ENCODE data around the gene ZNF219. TPM values are rescaled to one million over a fixed set of nuclear protein-coding genes. Genes with fewer than 3 reads are reported as not detected.

ZNF219 gene
- total RNA-seq, 2 experiments from 2014 or later = 9.8 to 15.5 TPM

GRCh38 chr14:21097636-21098075, 799 bp downstream of the ZNF219 start:
- H3K9me3 ChIP-seq (ENCODE audit: low read length) = no peaks in the 10 kb centered on the region
- H3K36me3 ChIP-seq (ENCODE audit: insufficient read depth, low read length) = no peaks in the 10 kb centered on the region
- H3K27ac ChIP-seq (ENCODE audit: low read depth, low read length, poor library complexity, severe bottlenecking) = peak overlapping the region; percentile 12
- peak overlapping the region; percentile 61 for H3K4me3 ChIP-seq (ENCODE audit: low read depth, low read length, poor library complexity, severe bottlenecking)
- peaks cover 38% of the 10 kb centered on the region for H3K4me1 ChIP-seq (ENCODE audit: insufficient read depth, low read length, poor library complexity, severe bottlenecking)
- peak; percentile 37 for DNase-seq (ENCODE audit: low spot score)
- peak overlapping the region; percentile 69 for H3K4me2 ChIP-seq (ENCODE audit: low read length)
- H2AFZ ChIP-seq (ENCODE audit: low read length) = no peak overlapping the region; the same call in 1 of the 2 replicates
- TF ChIP-seq CTCF (conservative IDR thresholded peaks at IDR 0.05; ENCODE audit: low read length) = no peak
- TF ChIP-seq EZH2phosphoT487 (IDR thresholded peaks at IDR 0.05; ENCODE audit: borderline replicate concordance, low read depth, low read length) = no peak
- H3K79me2 ChIP-seq (ENCODE audit: insufficient read depth, low read depth, low read length) = no peaks in the 10 kb centered on the region
- POLR2A ChIA-PET = interaction anchor here (0.7 kb wide), 1 partner anchor 27 kb away, joined by 4 read pairs; the partner anchor contains the start of gene ARHGEF40
- BruUV-seq (replicated peaks) = no TSS peak
- no peaks in the 10 kb centered on the region for H3K9me2 ChIP-seq (ENCODE audit: insufficient read depth, low read length)
- no peaks in the 10 kb centered on the region; the same call in 1 of the 2 replicates for H4K20me1 ChIP-seq (ENCODE audit: insufficient read depth, low read length)
- intact Hi-C loops (cut with micrococcal nuclease; ENCODE audit: unreplicated experiment) = no loop called here
- CTCF ChIA-PET (ENCODE audit: unreplicated experiment) = interaction anchor here (0.6 to 1.5 kb wide), 3 partner anchors 30 to 127 kb away, joined by 3 to 4 read pairs (median 3); no protein-coding TSS in a partner anchor

- peaks cover 34% of the 10 kb centered on the region for H3K4me1 ChIP-seq (ENCODE audit: insufficient read depth, low read length, poor library complexity, severe bottlenecking)
- H3K79me2 ChIP-seq (ENCODE audit: insufficient read depth, low read depth, low read length) = no peaks in the 10 kb centered on the region
- intact Hi-C loops (cut with micrococcal nuclease; ENCODE audit: unreplicated experiment) = no loop called here
- no peaks in the 10 kb centered on the region for H3K9me2 ChIP-seq (ENCODE audit: insufficient read depth, low read length)
- DNase-seq (ENCODE audit: low spot score) = no peak
- H3K36me3 ChIP-seq (ENCODE audit: insufficient read depth, low read length) = no peaks in the 10 kb centered on the region
- no peaks in the 10 kb centered on the region for H3K9me3 ChIP-seq (ENCODE audit: low read length)
- BruUV-seq (replicated peaks) = no TSS peak
- peak overlapping the region; percentile 12 for H3K27ac ChIP-seq (ENCODE audit: low read depth, low read length, poor library complexity, severe bottlenecking)
- no peak for TF ChIP-seq EZH2phosphoT487 (IDR thresholded peaks at IDR 0.05; ENCODE audit: borderline replicate concordance, low read depth, low read length)
- ChIA-PET CTCF (ENCODE audit: unreplicated experiment) (interaction anchor here (0.9 to 1.5 kb wide), 2 partner anchors 30 to 126 kb away, joined by 3 to 4 read pairs; no protein-coding TSS in a partner anchor), POLR2A (interaction anchor here (0.7 to 1.9 kb wide), 2 partner anchors 26 to 82 kb away, joined by 4 read pairs; partner anchors contain the start of gene ARHGEF40)
- H3K4me2 ChIP-seq (ENCODE audit: low read length) = peak overlapping the region; percentile 69
- no peak overlapping the region; the same call in 1 of the 2 replicates for H2AFZ ChIP-seq (ENCODE audit: low read length)
- peak overlapping the region; percentile 61 for H3K4me3 ChIP-seq (ENCODE audit: low read depth, low read length, poor library complexity, severe bottlenecking)
- H4K20me1 ChIP-seq (ENCODE audit: insufficient read depth, low read length) = no peaks in the 10 kb centered on the region; the same call in 1 of the 2 replicates
These were observed 1.3 kb downstream of the ZNF219 start for GRCh38 chr14:21096978-21097635.

- no TSS peak for BruUV-seq (replicated peaks)
- intact Hi-C loops (cut with micrococcal nuclease; ENCODE audit: unreplicated experiment) = no loop called here
- H3K4me3 ChIP-seq (ENCODE audit: low read depth, low read length, poor library complexity, severe bottlenecking) = no peak overlapping the region
- no peak overlapping the region for H2AFZ ChIP-seq (ENCODE audit: low read length)
- POLR2A ChIA-PET = interaction anchor here (1.9 to 2.5 kb wide), 2 partner anchors 8 to 81 kb away, joined by 4 to 13 read pairs; no protein-coding TSS in a partner anchor
- peak overlapping the region; percentile 69; the same call in 1 of the 2 replicates for H3K4me2 ChIP-seq (ENCODE audit: low read length)
- no peak for DNase-seq (ENCODE audit: low spot score)
- no peaks in the 10 kb centered on the region for H3K79me2 ChIP-seq (ENCODE audit: insufficient read depth, low read depth, low read length)
- CTCF ChIA-PET (ENCODE audit: unreplicated experiment) = interaction anchor here (1.3 to 1.6 kb wide), 3 partner anchors 8 to 126 kb away, joined by 3 to 7 read pairs (median 6); no protein-coding TSS in a partner anchor
- TF ChIP-seq EZH2phosphoT487 (IDR thresholded peaks at IDR 0.05; ENCODE audit: borderline replicate concordance, low read depth, low read length) (no peak), CTCF (conservative IDR thresholded peaks at IDR 0.05; ENCODE audit: low read length) (no peak)
- no peaks in the 10 kb centered on the region for H3K9me3 ChIP-seq (ENCODE audit: low read length)
- no peaks in the 10 kb centered on the region for H3K9me2 ChIP-seq (ENCODE audit: insufficient read depth, low read length)
- H3K4me1 ChIP-seq (ENCODE audit: insufficient read depth, low read length, poor library complexity, severe bottlenecking) = peaks cover 29% of the 10 kb centered on the region
- H3K27ac ChIP-seq (ENCODE audit: low read depth, low read length, poor library complexity, severe bottlenecking) = no peak overlapping the region
- H3K36me3 ChIP-seq (ENCODE audit: insufficient read depth, low read length) = no peaks in the 10 kb centered on the region
- H4K20me1 ChIP-seq (ENCODE audit: insufficient read depth, low read length) = no peaks in the 10 kb centered on the region; the same call in 1 of the 2 replicates
These were observed 2.0 kb downstream of the ZNF219 start for GRCh38 chr14:21096438-21096837.
